MCF 10A (cell line): ENCODE results near the gene FATE1. TPM values are rescaled to one million over a fixed set of nuclear protein-coding genes. Genes with fewer than 3 reads are reported as not detected.

ENCODE experiments used
- BruUV-seq: library from RNA; stranded (reverse); fragments of 400-500 nt; replicated peaks from 2 replicates; lab custom pipeline; 2021; lab: Mats Ljungman, UMichigan
- CTCF ChIA-PET: fragments of 300-600 bp; sonication (Branson Sonifier 250); formaldehyde crosslinking; extraction: SDS; loops from one replicate; lab custom pipeline; 2021; ENCODE audit warnings: antibody characterized with exemption, inconsistent platforms; lab: Yijun Ruan, JAX
- POLR2A ChIA-PET: fragments of 300-600, 350-650 bp; sonication (Branson Sonifier 250); formaldehyde crosslinking; extraction: SDS; loops from one replicate; lab custom pipeline; 2020; ENCODE audit warnings: antibody characterized with exemption, inconsistent platforms; lab: Yijun Ruan, JAX
- DNase-seq: peaks from one replicate; pipeline ENCODE4 v3.0.0-alpha.2; 2018; ENCODE audit not compliant: unreplicated experiment
- H3K27ac Mint-ChIP-seq: one replicate; pipeline ENCODE4 v1.8.0; 2022; ENCODE audit warnings: mild to moderate bottlenecking, low read depth, mixed read lengths; ENCODE audit not compliant: unreplicated experiment
- H3K27me3 Mint-ChIP-seq: one replicate; pipeline ENCODE4 v1.8.0; 2022; ENCODE audit warnings: mixed read lengths; ENCODE audit not compliant: insufficient read depth, unreplicated experiment
- H3K36me3 Mint-ChIP-seq: one replicate; pipeline ENCODE4 v1.8.0; 2022; ENCODE audit warnings: mild to moderate bottlenecking, moderate library complexity, mixed read lengths; ENCODE audit not compliant: insufficient read depth, unreplicated experiment
- H3K4me1 Mint-ChIP-seq: one replicate; pipeline ENCODE4 v1.8.0; 2022; ENCODE audit warnings: mixed read lengths; ENCODE audit not compliant: insufficient read depth, unreplicated experiment
- H3K4me3 Mint-ChIP-seq: one replicate; pipeline ENCODE4 v1.8.0; 2022; ENCODE audit warnings: mild to moderate bottlenecking, moderate library complexity, mixed read lengths; ENCODE audit not compliant: unreplicated experiment
- H3K9me3 Mint-ChIP-seq: one replicate; pipeline ENCODE4 v1.8.0; 2022; ENCODE audit warnings: mixed read lengths; ENCODE audit not compliant: unreplicated experiment
- CTCF ChIP-seq: fragments of 200-600 bp; IDR thresholded peaks from one replicate; pipeline ENCODE4 v1.8.0; 2022; ENCODE audit warnings: antibody characterized with exemption, mild to moderate bottlenecking; ENCODE audit not compliant: unreplicated experiment
- intact Hi-C: fragments of 100-400 bp; cut with micrococcal nuclease; formaldehyde crosslinking; loops from 2 replicates; pipeline ENCODE4 v1.14.1; 2022
- total RNA-seq: library from RNA; stranded (reverse); gene quantifications from 2 replicates; pipeline ENCODE4 v1.2.3, GENCODE V29; 2022

Gene FATE1
- total RNA-seq, 1 experiment from 2014 or later, result not detected

- H3K36me3 Mint-ChIP-seq, result no peaks in the 10 kb centered on the region
- peaks cover 12% of the 10 kb centered on the region for H3K4me1 Mint-ChIP-seq
- ChIA-PET CTCF (interaction anchor here (0.6 to 9.5 kb wide), 32 partner anchors 9 to 1172 kb away, joined by 3 to 126 read pairs (median 4); partner anchors contain the start of genes GABRQ and NSDHL), POLR2A (interaction anchor here (0.6 to 2.3 kb wide), 11 partner anchors 72 to 1077 kb away, joined by 3 to 8 read pairs (median 4); partner anchors contain the start of genes GABRE and NSDHL)
- H3K4me3 Mint-ChIP-seq, result peak overlapping the region; percentile 36
- BruUV-seq, result no TSS peak
- intact Hi-C loops, result loop anchor here (1.0 to 5.0 kb wide), 8 partner anchors 73 to 1173 kb away; partner anchors contain the start of gene GABRE
- peak overlapping the region; percentile 11 for H3K27ac Mint-ChIP-seq
- DNase-seq, result peak; percentile 73
- no peaks in the 10 kb centered on the region for H3K27me3 Mint-ChIP-seq
- peaks cover 20% of the 10 kb centered on the region for H3K9me3 Mint-ChIP-seq
- peak; percentile 78 for TF ChIP-seq CTCF
Measured at GRCh38 chrX:151753313-151754046, 37.6 kb downstream of the FATE1 start.

GRCh38 chrX:151754047-151754429 is 38.2 kb downstream of the FATE1 start:
- peak overlapping the region; percentile 11 for H3K27ac Mint-ChIP-seq
- H3K27me3 Mint-ChIP-seq, result no peaks in the 10 kb centered on the region
- H3K9me3 Mint-ChIP-seq, result peaks cover 20% of the 10 kb centered on the region
- intact Hi-C loops, result loop anchor here (2.0 to 5.0 kb wide), 3 partner anchors 73 to 602 kb away; partner anchors contain the start of gene GABRE
- ChIA-PET POLR2A (interaction anchor here (0.8 to 2.3 kb wide), 10 partner anchors 69 to 1077 kb away, joined by 3 to 8 read pairs (median 4); partner anchors contain the start of genes GABRE and NSDHL), CTCF (interaction anchor here (0.6 to 9.5 kb wide), 21 partner anchors 9 to 1172 kb away, joined by 3 to 126 read pairs (median 5); partner anchors contain the start of gene GABRQ)
- DNase-seq, result peak; percentile 88
- no peak for TF ChIP-seq CTCF
- H3K4me1 Mint-ChIP-seq, result peaks cover 12% of the 10 kb centered on the region
- no TSS peak for BruUV-seq
- peak overlapping the region; percentile 36 for H3K4me3 Mint-ChIP-seq
- H3K36me3 Mint-ChIP-seq, result no peaks in the 10 kb centered on the region

- intact Hi-C loops, result loop anchor here (2.0 to 5.0 kb wide), 3 partner anchors 72 to 602 kb away; partner anchors contain the start of gene GABRE
- peak; percentile 84 for DNase-seq
- ChIA-PET POLR2A (interaction anchor here (1.0 to 2.3 kb wide), 7 partner anchors 68 to 880 kb away, joined by 3 to 8 read pairs (median 4); partner anchors contain the start of gene GABRE), CTCF (interaction anchor here (0.6 to 9.5 kb wide), 7 partner anchors 13 to 1900 kb away, joined by 3 to 126 read pairs (median 3); no protein-coding TSS in a partner anchor)
- Mint-ChIP-seq H3K27ac (no peak overlapping the region), H3K9me3 (peaks cover 20% of the 10 kb centered on the region), H3K4me3 (peak overlapping the region; percentile 24), H3K36me3 (no peaks in the 10 kb centered on the region), H3K4me1 (peaks cover 12% of the 10 kb centered on the region), H3K27me3 (no peaks in the 10 kb centered on the region)
- TF ChIP-seq CTCF, result no peak
- BruUV-seq, result no TSS peak
Measured at GRCh38 chrX:151754641-151755215, 38.9 kb downstream of the FATE1 start.
